ENCODE measurements around the gene SFXN1.

DNA sequence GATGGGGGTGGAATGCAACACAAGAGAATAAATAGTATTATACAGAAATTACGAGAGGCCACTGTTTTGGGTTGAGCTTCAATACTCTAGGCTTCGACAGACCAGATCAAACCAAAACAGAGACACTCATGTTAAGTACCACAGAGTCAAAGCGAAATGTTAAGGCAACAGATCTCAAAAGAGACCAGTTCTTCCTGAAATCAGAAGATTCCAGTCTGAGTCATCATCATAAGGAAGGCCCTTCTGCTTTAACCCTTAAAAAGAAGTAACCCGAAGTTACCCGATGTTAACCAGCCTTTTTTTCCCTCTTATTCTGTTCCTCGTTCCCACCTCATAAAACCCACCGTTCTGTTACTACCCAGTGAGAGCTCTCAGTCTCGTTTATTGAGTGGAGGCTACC lies 75.9 kb downstream of the SFXN1 start:
- no peak for TF ChIP-seq EZH2phosphoT487 (IDR thresholded peaks at IDR 0.05; ENCODE audit: insufficient read depth, low read depth)
- TF ChIP-seq EZH2 (IDR thresholded peaks at IDR 0.05; ENCODE audit: insufficient read depth, poor library complexity, severe bottlenecking), result no peak
